ENCODE results near the gene MYOCOS.

GRCh38 chr1:171611306-171611705, 10.7 kb upstream of the MYOCOS start:
- no peak for TF ChIP-seq REST (IDR thresholded peaks at IDR 0.05; ENCODE audit: low read depth)
- TF ChIP-seq RAD21 (IDR thresholded peaks at IDR 0.05; ENCODE audit: low read depth), result no peak
- TF ChIP-seq TEAD4 (IDR thresholded peaks at IDR 0.05), result no peak
- no peak for TF ChIP-seq TCF12 (IDR thresholded peaks at IDR 0.05; ENCODE audit: low read depth)
- TF ChIP-seq EP300 (IDR thresholded peaks at IDR 0.05; ENCODE audit: borderline replicate concordance), result no peak
- TF ChIP-seq TAF1 (IDR thresholded peaks at IDR 0.05; ENCODE audit: low read depth), result no peak
- TF ChIP-seq NFIC (IDR thresholded peaks at IDR 0.05), result no peak
- TF ChIP-seq EGR1 (IDR thresholded peaks at IDR 0.05), result no peak
- TF ChIP-seq CEBPB (IDR thresholded peaks at IDR 0.05), result no peak
- TF ChIP-seq MAX (IDR thresholded peaks at IDR 0.05), result no peak
- TF ChIP-seq FOXM1 (IDR thresholded peaks at IDR 0.05; ENCODE audit: borderline replicate concordance, low read depth), result no peak
